NB4 (cell line): Measurements from ENCODE around the gene DSE.
A peak's percentile ranks its signal among the peaks of the same experiment; 100 is the strongest.
"Not testable (repeated sequence)": the region's sequence is repeated elsewhere in the genome, so short reads cannot be mapped to it uniquely, and the experiment has no call there.

Source experiments
- DNase-seq: peaks from one replicate; pipeline ENCODE4 v3.0.0; 2010; ENCODE audit warnings: low read depth
- H3K4me3 ChIP-seq: one replicate; pipeline ENCODE4 v1.5.1; 2011; ENCODE audit warnings: mild to moderate bottlenecking, low read depth, low read length, moderate library complexity
- MAX ChIP-seq: IDR thresholded peaks from 2 replicates; pipeline ENCODE4 v1.6.1; 2011; ENCODE audit warnings: low read depth, low read length
- MYC ChIP-seq: IDR thresholded peaks from 2 replicates; pipeline ENCODE4 v1.6.1; 2011; ENCODE audit warnings: low read depth, low read length
- POLR2A ChIP-seq: IDR thresholded peaks from 2 replicates; pipeline ENCODE4 v1.6.1; 2011; ENCODE audit warnings: mild to moderate bottlenecking; ENCODE audit not compliant: insufficient read length; ENCODE audit errors: extremely low read depth
- TF ChIP-seq, protein P1 (sequence below): IDR thresholded peaks from one replicate; pipeline ENCODE4 v1.5.1; 2012; ENCODE audit warnings: low read depth, low read length

The DSE gene

DNA sequence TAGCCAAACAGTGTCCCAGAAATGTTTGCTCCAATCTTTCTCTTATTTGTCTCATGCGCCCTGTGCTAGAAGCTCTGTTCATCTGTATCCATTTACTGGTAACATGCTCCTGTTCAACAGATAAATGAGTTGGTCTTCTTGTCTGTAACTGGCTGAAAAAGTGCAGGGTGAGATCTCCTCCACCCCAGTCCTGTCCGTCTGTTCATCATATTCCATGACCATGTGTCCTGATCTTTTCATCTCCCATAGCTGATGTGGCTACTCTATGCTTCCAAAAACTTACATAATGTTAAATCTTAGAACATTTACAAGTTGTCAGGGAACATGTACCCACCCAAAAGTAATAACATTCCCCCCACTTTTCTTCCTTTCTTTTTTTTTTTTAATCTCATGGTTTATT, 31.8 kb upstream of the DSE start:
- no peak overlapping the region for H3K4me3 ChIP-seq
- TF ChIP-seq MYC: no peak
- no peak for TF ChIP-seq MAX
- no peak for TF ChIP-seq POLR2A
- TF ChIP-seq, protein P1, sequence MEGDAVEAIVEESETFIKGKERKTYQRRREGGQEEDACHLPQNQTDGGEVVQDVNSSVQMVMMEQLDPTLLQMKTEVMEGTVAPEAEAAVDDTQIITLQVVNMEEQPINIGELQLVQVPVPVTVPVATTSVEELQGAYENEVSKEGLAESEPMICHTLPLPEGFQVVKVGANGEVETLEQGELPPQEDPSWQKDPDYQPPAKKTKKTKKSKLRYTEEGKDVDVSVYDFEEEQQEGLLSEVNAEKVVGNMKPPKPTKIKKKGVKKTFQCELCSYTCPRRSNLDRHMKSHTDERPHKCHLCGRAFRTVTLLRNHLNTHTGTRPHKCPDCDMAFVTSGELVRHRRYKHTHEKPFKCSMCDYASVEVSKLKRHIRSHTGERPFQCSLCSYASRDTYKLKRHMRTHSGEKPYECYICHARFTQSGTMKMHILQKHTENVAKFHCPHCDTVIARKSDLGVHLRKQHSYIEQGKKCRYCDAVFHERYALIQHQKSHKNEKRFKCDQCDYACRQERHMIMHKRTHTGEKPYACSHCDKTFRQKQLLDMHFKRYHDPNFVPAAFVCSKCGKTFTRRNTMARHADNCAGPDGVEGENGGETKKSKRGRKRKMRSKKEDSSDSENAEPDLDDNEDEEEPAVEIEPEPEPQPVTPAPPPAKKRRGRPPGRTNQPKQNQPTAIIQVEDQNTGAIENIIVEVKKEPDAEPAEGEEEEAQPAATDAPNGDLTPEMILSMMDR: no peak

DNA sequence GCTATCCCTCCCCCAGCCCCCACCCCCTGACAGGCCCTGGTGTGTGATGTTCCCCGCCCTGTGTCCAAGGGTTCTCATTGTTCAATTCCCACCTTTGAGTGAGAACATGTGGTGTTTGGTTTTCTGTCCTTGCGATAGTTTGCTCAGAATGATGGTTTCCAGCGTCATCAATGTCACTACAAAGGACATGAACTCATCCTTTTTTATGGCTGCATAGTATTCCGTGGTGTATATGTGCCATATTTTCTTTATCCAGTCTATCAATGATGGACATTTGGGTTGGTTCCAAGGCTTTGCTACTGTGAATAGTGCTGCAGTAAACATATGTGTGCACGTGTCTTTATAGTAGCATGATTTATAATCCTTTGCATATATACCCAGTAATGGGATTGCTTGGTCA, 30.1 kb upstream of the DSE start:
- not testable (repeated sequence) for H3K4me3 ChIP-seq

More for the DNA sequence above, 31.8 kb upstream of the DSE start:
- DNase-seq: no peak

GRCh38 chr6:116349216-116349615, 21.5 kb upstream of the DSE start:
- no peak overlapping the region for H3K4me3 ChIP-seq
- no peak for DNase-seq
- TF ChIP-seq, protein P1: no peak
- TF ChIP-seq MAX: no peak
- no peak for TF ChIP-seq MYC
- TF ChIP-seq POLR2A: no peak

More for the DNA sequence above, 30.1 kb upstream of the DSE start:
- not testable (repeated sequence) for DNase-seq

GRCh38 chr6:116351101-116351500, 19.6 kb upstream of the DSE start:
- TF ChIP-seq, protein P1: no peak
- TF ChIP-seq MYC: no peak
- no peak for TF ChIP-seq MAX
- TF ChIP-seq POLR2A: no peak
- H3K4me3 ChIP-seq: no peak overlapping the region
- DNase-seq: no peak

- peak; percentile 10 for DNase-seq
- no peak overlapping the region for H3K4me3 ChIP-seq
- TF ChIP-seq MAX (no peak), POLR2A (no peak), MYC (no peak)
Measured at GRCh38 chr6:116352515-116353471, 18.0 kb upstream of the DSE start.

- TF ChIP-seq, protein P1: no peak
- TF ChIP-seq MAX (no peak), POLR2A (no peak), MYC (no peak)
- no peak overlapping the region for H3K4me3 ChIP-seq
- DNase-seq: no peak
Measured at GRCh38 chr6:116354236-116354635, 16.5 kb upstream of the DSE start.
